K562 (cell line): ENCODE data around the gene CDKN1C. TPM values are rescaled to one million over a fixed set of nuclear protein-coding genes. Genes with fewer than 3 reads are reported as not detected.

Experiments used
- FOXK1 ChIP-seq: sonication (generic); formaldehyde crosslinking; IDR thresholded peaks from 2 replicates; pipeline ENCODE4 v1.8.0; 2022; ENCODE audit warnings: missing genetic modification reagents, mild to moderate bottlenecking, borderline replicate concordance
- JUN ChIP-seq, 2 experiments: sonication (generic) in 1 of 2; formaldehyde crosslinking in 1 of 2; IDR thresholded peaks; 2 replicates each; pipeline versions ENCODE4 v1.6.1 to v1.8.0; 2012 to 2022; ENCODE audit warnings: borderline replicate concordance in 2 of 2, mild to moderate bottlenecking in 2 of 2, improper control_type of control experiment in 1 of 2, low read depth in 1 of 2, low read length in 1 of 2, missing genetic modification reagents in 1 of 2
- MEF2A ChIP-seq: IDR thresholded peaks from 2 replicates; pipeline ENCODE4 v1.6.1; 2011; ENCODE audit warnings: low read depth, mild to moderate bottlenecking, low read length, moderate library complexity; ENCODE audit not compliant: control insufficient read depth
- MYC ChIP-seq, 2 experiments: fragments of 250-450 bp in 1 of 2; sonication (Bioruptor Pico) in 1 of 2; IDR thresholded peaks; 2 replicates each; pipeline versions ENCODE4 v1.5.1 to v1.6.1; 2012 to 2021; ENCODE audit warnings: low read depth in 2 of 2, borderline replicate concordance in 1 of 2, improper control_type of control experiment in 1 of 2, low read length in 1 of 2, mild to moderate bottlenecking in 1 of 2, moderate library complexity in 1 of 2
- NCOA6 ChIP-seq: fragments of 450-650 bp; IDR thresholded peaks from 2 replicates; pipeline ENCODE4 v1.6.1; 2017; ENCODE audit warnings: mild to moderate bottlenecking
- TFAP4 ChIP-seq: sonication (generic); formaldehyde crosslinking; IDR thresholded peaks from 2 replicates; pipeline ENCODE4 v1.8.0; 2022; ENCODE audit warnings: missing genetic modification reagents, mild to moderate bottlenecking, moderate library complexity, borderline replicate concordance
- ZBTB17 ChIP-seq: fragments of 450-650 bp; formaldehyde crosslinking; IDR thresholded peaks from 2 replicates; pipeline ENCODE4 v1.4.0; 2020; ENCODE audit warnings: mild to moderate bottlenecking
- ZBTB7A ChIP-seq: IDR thresholded peaks from 2 replicates; pipeline ENCODE4 v1.6.1; 2011; ENCODE audit warnings: low read depth, mild to moderate bottlenecking, low read length, moderate library complexity, borderline replicate concordance; ENCODE audit not compliant: control insufficient read depth
- ZNF77 ChIP-seq: fragments of 250-450 bp; sonication (Bioruptor Pico); IDR thresholded peaks from 2 replicates; pipeline ENCODE4 v1.5.0; 2020
- ZSCAN32 ChIP-seq: fragments of 450-650 bp; formaldehyde crosslinking; IDR thresholded peaks from 2 replicates; pipeline ENCODE4 v1.4.0; 2020; ENCODE audit warnings: mild to moderate bottlenecking, moderate library complexity
- polyA plus RNA-seq, 8 experiments: library from polyadenylated mRNA; depleted of rRNA in 4 of 8; stranded (reverse) in 5 of 8; unstranded in 3 of 8; fragments of >200 nt; fragmentation: Nextera tagmentation in 2 of 8; fragmentation: Illumina TruSeq in 1 of 8; extraction: Ambion mirVana in 2 of 8; extraction: Trizol in 1 of 8; gene quantifications; 2 replicates each; pipeline versions ENCODE4 v1.2.1 to v1.2.3, GENCODE V29; 2011 to 2014; ENCODE audit warnings: inconsistent platforms in 1 of 8, missing spikeins in 1 of 8
- total RNA-seq, 7 experiments: library from RNA; depleted of rRNA in 6 of 7; stranded (reverse); fragments of >200 nt in 6 of 7; fragmentation: Illumina TruSeq in 2 of 7; extraction: Trizol in 2 of 7; gene quantifications; 2 replicates each; pipeline versions ENCODE4 v1.2.1 to v1.2.3, GENCODE V29; 2011 to 2021; ENCODE audit warnings: low replicate concordance in 1 of 7
- TF ChIP-seq, protein P1 (sequence below): sonication (generic); IDR thresholded peaks from 2 replicates; pipeline ENCODE4 v1.6.1; 2016

Gene CDKN1C
- total and polyA plus RNA-seq, 9 of the 15 experiments (the other 6 are each of a cell fraction or from before 2014, with no cell fraction given), result 2.8 to 21.1 (median 9.3) TPM

DNA sequence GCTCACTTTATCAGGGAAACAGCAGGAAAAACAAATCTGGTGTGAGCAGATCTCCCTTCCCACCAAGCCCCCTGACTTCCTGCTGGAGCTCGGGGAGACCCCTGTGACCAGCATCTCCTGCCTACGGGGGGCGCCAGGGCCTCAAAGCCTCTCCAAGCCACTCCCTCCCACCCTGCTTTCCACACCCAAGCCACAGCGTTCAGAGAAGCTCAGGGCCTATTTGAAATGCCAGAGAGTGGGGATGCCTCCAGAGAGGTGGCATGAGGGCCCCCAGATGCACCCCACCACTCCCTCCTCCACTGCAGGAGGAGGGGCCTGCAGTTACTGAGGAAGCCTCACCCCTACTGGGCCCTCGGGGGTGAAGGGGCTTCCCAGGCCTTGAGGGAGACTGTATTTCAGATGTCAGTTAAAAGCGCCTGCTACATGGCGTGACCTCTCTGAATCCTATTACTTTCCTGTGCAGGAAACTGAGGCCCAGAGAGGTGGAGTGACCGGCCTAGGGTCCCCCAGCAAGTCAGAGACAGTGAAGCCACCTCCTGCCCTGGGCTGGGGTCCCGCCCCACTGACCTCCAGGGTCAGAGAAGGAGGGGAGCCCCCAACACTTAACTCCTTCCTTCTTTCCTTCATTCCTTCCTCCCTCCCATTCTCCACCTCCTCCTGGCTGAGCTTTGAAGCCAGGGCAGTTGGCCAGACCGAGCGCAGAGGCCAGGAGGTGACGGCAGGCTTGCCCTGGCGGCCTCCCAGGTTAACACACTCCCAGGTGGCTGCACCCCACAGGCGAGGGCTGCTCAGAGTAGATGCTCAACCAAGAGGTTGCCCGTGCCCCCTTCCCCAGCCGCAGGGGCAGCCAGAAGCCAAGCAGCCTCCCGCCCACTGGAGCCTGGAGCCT, 6.0 kb upstream of the CDKN1C start (continued):
- no peak for TF ChIP-seq TFAP4 (CRISPR knock-in tag)
- no peak for TF ChIP-seq ZNF77 (CRISPR knock-in tag)
- TF ChIP-seq, protein P1, sequence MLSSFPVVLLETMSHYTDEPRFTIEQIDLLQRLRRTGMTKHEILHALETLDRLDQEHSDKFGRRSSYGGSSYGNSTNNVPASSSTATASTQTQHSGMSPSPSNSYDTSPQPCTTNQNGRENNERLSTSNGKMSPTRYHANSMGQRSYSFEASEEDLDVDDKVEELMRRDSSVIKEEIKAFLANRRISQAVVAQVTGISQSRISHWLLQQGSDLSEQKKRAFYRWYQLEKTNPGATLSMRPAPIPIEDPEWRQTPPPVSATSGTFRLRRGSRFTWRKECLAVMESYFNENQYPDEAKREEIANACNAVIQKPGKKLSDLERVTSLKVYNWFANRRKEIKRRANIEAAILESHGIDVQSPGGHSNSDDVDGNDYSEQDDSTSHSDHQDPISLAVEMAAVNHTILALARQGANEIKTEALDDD, result no peak
- TF ChIP-seq JUN (IDR thresholded peaks at IDR 0.05; ENCODE audit: borderline replicate concordance, low read depth, low read length), result no peak
- TF ChIP-seq JUN (CRISPR knock-in tag; IDR thresholded peaks at IDR 0.05; ENCODE audit: borderline replicate concordance), result no peak; the same call in 1 of the 2 replicates
- no peak for TF ChIP-seq ZBTB17 (CRISPR knock-in tag)
- TF ChIP-seq ZBTB7A, result peak; percentile 90
- no peak for TF ChIP-seq MYC (IDR thresholded peaks at IDR 0.05; ENCODE audit: low read depth, low read length)
- TF ChIP-seq MYC (CRISPR knock-in tag; IDR thresholded peaks at IDR 0.05; ENCODE audit: borderline replicate concordance, low read depth), result no peak
- no peak for TF ChIP-seq ZSCAN32 (CRISPR knock-in tag)
- TF ChIP-seq NCOA6, result no peak
- TF ChIP-seq FOXK1 (CRISPR knock-in tag), result peak; percentile 71; the same call in 1 of the 2 replicates
- TF ChIP-seq MEF2A, result no peak
